GM12878 (cell line): ENCODE data around the gene ZSCAN4. TPM values are rescaled to one million over a fixed set of nuclear protein-coding genes. Genes with fewer than 3 reads are reported as not detected.

ENCODE experiments used
- ATAC-seq: fragments of 200-7000 bp; cut with Tn5 transposase; 3 replicates; pipeline ENCODE4 v1.9.1; 2020; ENCODE audit warnings: mild to moderate bottlenecking, moderate library complexity
- BruUV-seq: library from RNA; stranded (reverse); fragments of 400-500 nt; replicated peaks from 2 replicates; lab custom pipeline; 2021; lab: Mats Ljungman, UMichigan
- CTCF ChIA-PET: fragments of 300-600 bp; sonication (Branson Sonifier 250); formaldehyde crosslinking; extraction: SDS; loops from one replicate; lab custom pipeline; 2021; ENCODE audit warnings: inconsistent platforms; lab: Yijun Ruan, JAX
- POLR2A ChIA-PET: fragments of 350-600 bp; formaldehyde crosslinking; extraction: SDS; loops from one replicate; lab custom pipeline; 2021; ENCODE audit warnings: inconsistent platforms; lab: Charles Lee
- RAD21 ChIA-PET: fragments of 300-600 bp; sonication (Branson Sonifier 250); formaldehyde crosslinking; loops from one replicate; lab custom pipeline; 2023; ENCODE audit warnings: antibody characterized with exemption; ENCODE audit not compliant: unreplicated experiment; lab: Charles Lee
- SMC1A ChIA-PET: fragments of 300-600 bp; sonication (Branson Sonifier 250); formaldehyde crosslinking; loops from one replicate; lab custom pipeline; 2023; ENCODE audit not compliant: unreplicated experiment, uncharacterized antibody; lab: Charles Lee
- DNase-seq: peaks from one replicate; pipeline ENCODE4 v3.0.0-alpha.2; 2011; ENCODE audit warnings: low read depth, low spot score
- FAIRE-seq: peaks from 3 replicates; lab custom pipeline; 2011; peaks lifted over from hg19 to GRCh38; lab: Jason Lieb, UNC
- H2AFZ ChIP-seq: 2 replicates; pipeline ENCODE4 v1.6.0; 2011; ENCODE audit warnings: low read depth, low read length, control low read depth; ENCODE audit not compliant: control insufficient read depth
- H3K27ac ChIP-seq: 2 replicates; pipeline ENCODE4 v1.5.1; 2011; ENCODE audit warnings: control low read depth; ENCODE audit not compliant: control insufficient read depth, insufficient read depth
- H3K27me3 ChIP-seq, 2 experiments: replicated peaks in 1 of 2; 2 replicates each; pipeline versions ENCODE4 v1.6.0 to v1.6.1; 2011; ENCODE audit warnings: low read length in 1 of 2; ENCODE audit not compliant: control insufficient read depth in 2 of 2, insufficient read depth in 2 of 2
- H3K36me3 ChIP-seq, 2 experiments: 2 replicates each; pipeline ENCODE4 v1.5.1; 2011; ENCODE audit warnings: low read length in 1 of 2; ENCODE audit not compliant: control insufficient read depth in 2 of 2, insufficient read depth in 2 of 2
- H3K4me1 ChIP-seq: 2 replicates; pipeline ENCODE4 v1.6.1; 2011; ENCODE audit warnings: mild to moderate bottlenecking, low read length, moderate library complexity, mixed read lengths; ENCODE audit not compliant: control insufficient read depth, insufficient read depth
- H3K4me2 ChIP-seq: 2 replicates; pipeline ENCODE4 v1.6.0; 2011; ENCODE audit warnings: control low read depth; ENCODE audit not compliant: control insufficient read depth, insufficient read depth
- H3K4me3 ChIP-seq: fragments of 200-600 bp; sonication (generic); 2 replicates; pipeline ENCODE4 v1.5.1; 2016
- H3K79me2 ChIP-seq: 2 replicates; pipeline ENCODE4 v1.6.0; 2011; ENCODE audit warnings: low read length; ENCODE audit not compliant: control insufficient read depth, insufficient read depth
- H3K9ac ChIP-seq: 2 replicates; pipeline ENCODE4 v1.8.0; 2011; ENCODE audit warnings: low read length, control low read depth, mixed read lengths; ENCODE audit not compliant: control insufficient read depth, insufficient read depth
- H3K9me3 ChIP-seq: replicated peaks from 3 replicates; pipeline ENCODE4 v1.5.1; 2011; ENCODE audit warnings: mild to moderate bottlenecking, low read length; ENCODE audit not compliant: control insufficient read depth, insufficient read depth
- H4K20me1 ChIP-seq: 2 replicates; pipeline ENCODE4 v1.6.0; 2011; ENCODE audit not compliant: control insufficient read depth, insufficient read depth
- BHLHE40 ChIP-seq, 2 experiments: fragments of 450-650 bp in 1 of 2; IDR thresholded peaks; 2 replicates each; pipeline ENCODE4 v1.6.1; 2011 to 2017; ENCODE audit warnings: low read depth in 2 of 2, borderline replicate concordance in 1 of 2, improper control_type of control experiment in 1 of 2, low read length in 1 of 2, mild to moderate bottlenecking in 1 of 2
- CBX5 ChIP-seq: sonication (generic); IDR thresholded peaks from 2 replicates; pipeline ENCODE4 v1.6.1; 2016; ENCODE audit warnings: low read depth, moderate library complexity, mild to moderate bottlenecking, inconsistent platforms
- CHD4 ChIP-seq: fragments of 200-600 bp; sonication (generic); IDR thresholded peaks from 2 replicates; pipeline ENCODE4 v1.6.1; 2016; ENCODE audit warnings: mild to moderate bottlenecking
- LARP7 ChIP-seq: fragments of 450-650 bp; IDR thresholded peaks from 2 replicates; pipeline ENCODE4 v1.6.1; 2017; ENCODE audit warnings: mild to moderate bottlenecking
- TAF1 ChIP-seq: IDR thresholded peaks from 2 replicates; pipeline ENCODE4 v1.6.1; 2011; ENCODE audit warnings: mild to moderate bottlenecking, low read depth, low read length, borderline replicate concordance
- TCF3 ChIP-seq: IDR thresholded peaks from 2 replicates; pipeline ENCODE4 v1.6.1; 2012; ENCODE audit warnings: low read depth, mild to moderate bottlenecking, low read length, borderline replicate concordance; ENCODE audit not compliant: insufficient read depth
- WGBS: methylation state at CpG from one replicate; pipeline ENCODE4 v1.1.6; 2016; ENCODE audit warnings: low lambda C conversion rate; ENCODE audit not compliant: insufficient replicate concordance, insufficient coverage; ENCODE audit errors: missing lambda C conversion rate; 5-methylcytosine and 5-hydroxymethylcytosine counted together
- in situ Hi-C: fragments of 300-500 bp; cut with MboI; formaldehyde crosslinking; loops from 9 replicates; pipeline ENCODE4 v1.14.3; 2018; ENCODE audit warnings: mixed read lengths
- intact Hi-C: fragments of 100-400 bp; cut with micrococcal nuclease; formaldehyde crosslinking; loops from one replicate; pipeline ENCODE4 v1.14.2; 2022; ENCODE audit not compliant: unreplicated experiment
- polyA plus RNA-seq, 11 experiments: library from polyadenylated mRNA; depleted of rRNA in 4 of 11; unstranded in 6 of 11; stranded (reverse) in 5 of 11; fragments of >200 nt; fragmentation: Nextera tagmentation in 4 of 11; fragmentation: Illumina TruSeq in 1 of 11; extraction: Ambion mirVana in 4 of 11; extraction: Trizol in 1 of 11; gene quantifications; 1 replicate in 1 of 11; 2 replicates in 10 of 11; pipeline versions ENCODE4 v1.2.1 to v1.2.3, GENCODE V29; 2011 to 2016; ENCODE audit warnings: inconsistent platforms in 2 of 11, missing spikeins in 2 of 11, low read depth in 1 of 11
- total RNA-seq, 4 experiments: library from RNA; depleted of rRNA in 3 of 4; stranded (reverse); fragments of >200 nt in 3 of 4; fragmentation: Illumina TruSeq in 1 of 4; extraction: Trizol in 1 of 4; gene quantifications; 2 replicates each; pipeline versions ENCODE4 v1.2.1 to v1.2.3, GENCODE V29; 2013 to 2021
- TF ChIP-seq, protein P1 (sequence below): fragments of 450-650 bp; IDR thresholded peaks from 2 replicates; pipeline ENCODE4 v1.6.1; 2017; ENCODE audit warnings: borderline replicate concordance

Gene ZSCAN4
- total and polyA plus RNA-seq, 10 of the 15 experiments (the other 5 are each of a cell fraction or from before 2014, with no cell fraction given), result 0.04 to 0.10 (median 0.06) TPM; not detected in 7

GRCh38 chr19:57633832-57634131 is 35.0 kb upstream of the ZSCAN4 start (continued):
- TF ChIP-seq, protein P1, sequence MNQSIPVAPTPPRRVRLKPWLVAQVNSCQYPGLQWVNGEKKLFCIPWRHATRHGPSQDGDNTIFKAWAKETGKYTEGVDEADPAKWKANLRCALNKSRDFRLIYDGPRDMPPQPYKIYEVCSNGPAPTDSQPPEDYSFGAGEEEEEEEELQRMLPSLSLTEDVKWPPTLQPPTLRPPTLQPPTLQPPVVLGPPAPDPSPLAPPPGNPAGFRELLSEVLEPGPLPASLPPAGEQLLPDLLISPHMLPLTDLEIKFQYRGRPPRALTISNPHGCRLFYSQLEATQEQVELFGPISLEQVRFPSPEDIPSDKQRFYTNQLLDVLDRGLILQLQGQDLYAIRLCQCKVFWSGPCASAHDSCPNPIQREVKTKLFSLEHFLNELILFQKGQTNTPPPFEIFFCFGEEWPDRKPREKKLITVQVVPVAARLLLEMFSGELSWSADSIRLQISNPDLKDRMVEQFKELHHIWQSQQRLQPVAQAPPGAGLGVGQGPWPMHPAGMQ, result no peak
- TF ChIP-seq CHD4 (no peak), LARP7 (no peak), TCF3 (no peak), BHLHE40 (IDR thresholded peaks at IDR 0.05; ENCODE audit: borderline replicate concordance in 1 of 2, low read depth in 2 of 2, low read length in 1 of 2) (no peak)

DNA sequence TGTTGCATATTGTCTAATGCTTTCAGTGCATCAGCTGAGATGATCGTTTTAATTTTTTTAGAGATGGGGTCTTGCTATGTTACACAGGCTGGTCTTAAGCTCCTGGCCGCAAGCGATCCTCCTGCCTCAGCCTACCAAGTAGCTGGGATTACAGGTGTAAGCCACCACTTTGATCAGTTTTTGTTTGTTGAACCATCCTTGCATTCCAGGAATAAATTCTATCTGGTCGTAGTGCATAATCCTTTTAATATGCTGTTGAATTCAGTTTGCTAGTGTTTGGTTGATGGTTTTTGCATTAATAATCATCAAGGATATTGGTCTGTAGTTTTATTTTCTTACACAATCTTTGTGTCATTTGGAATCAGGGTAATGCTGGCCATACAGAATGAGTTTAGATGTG is 31.4 kb upstream of the ZSCAN4 start:
- peaks cover 9 to 17% of the 10 kb centered on the region in 2 experiments for H3K36me3 ChIP-seq
- DNase-seq (no peak), FAIRE-seq (no peak), ATAC-seq (no peak)
- intact Hi-C loops, result no loop called here
- peaks cover 36% of the 10 kb centered on the region for H3K9me3 ChIP-seq
- no peak overlapping the region for H3K4me3 ChIP-seq
- no peaks in the 10 kb centered on the region; the same call in 1 of the 2 replicates for H3K4me1 ChIP-seq
- SMC1A ChIA-PET, result no interaction called here
- no peaks in the 10 kb centered on the region for H3K27me3 ChIP-seq
- H4K20me1 ChIP-seq, result no peaks in the 10 kb centered on the region
- 93% methylated on average over 4 of the region's 4 CpGs for WGBS
- H3K79me2 ChIP-seq, result no peaks in the 10 kb centered on the region; the same call in 1 of the 2 replicates
- no peak overlapping the region for H3K9ac ChIP-seq
- RAD21 ChIA-PET, result interaction anchor here (0.7 kb wide), 1 partner anchor 935 kb away, joined by 3 read pairs; no protein-coding TSS in a partner anchor
- CTCF ChIA-PET, result no interaction called here
- in situ Hi-C loops, result no loop called here
- no peak for TF ChIP-seq TAF1
- TF ChIP-seq CBX5, result 0 out of 2 replicates have a peak, but pooled peaks have one; percentile 47
- no peak overlapping the region for H3K27ac ChIP-seq
- POLR2A ChIA-PET, result no interaction called here
- BruUV-seq, result no TSS peak
- no peak overlapping the region for H3K4me2 ChIP-seq
- no peak overlapping the region for H2AFZ ChIP-seq
